ENCODE results near the gene NPHP4. TPM values are rescaled to one million over a fixed set of nuclear protein-coding genes. Genes with fewer than 3 reads are reported as not detected.

Gene NPHP4
- total RNA-seq, 1 donor from 2014 or later, result 4.5 TPM

GRCh38 chr1:6005276-6005917 is 13.2 kb upstream of the NPHP4 start:
- ATAC-seq, result no peak
- DNase-seq (ENCODE audit: low spot score), result no peak

DNA sequence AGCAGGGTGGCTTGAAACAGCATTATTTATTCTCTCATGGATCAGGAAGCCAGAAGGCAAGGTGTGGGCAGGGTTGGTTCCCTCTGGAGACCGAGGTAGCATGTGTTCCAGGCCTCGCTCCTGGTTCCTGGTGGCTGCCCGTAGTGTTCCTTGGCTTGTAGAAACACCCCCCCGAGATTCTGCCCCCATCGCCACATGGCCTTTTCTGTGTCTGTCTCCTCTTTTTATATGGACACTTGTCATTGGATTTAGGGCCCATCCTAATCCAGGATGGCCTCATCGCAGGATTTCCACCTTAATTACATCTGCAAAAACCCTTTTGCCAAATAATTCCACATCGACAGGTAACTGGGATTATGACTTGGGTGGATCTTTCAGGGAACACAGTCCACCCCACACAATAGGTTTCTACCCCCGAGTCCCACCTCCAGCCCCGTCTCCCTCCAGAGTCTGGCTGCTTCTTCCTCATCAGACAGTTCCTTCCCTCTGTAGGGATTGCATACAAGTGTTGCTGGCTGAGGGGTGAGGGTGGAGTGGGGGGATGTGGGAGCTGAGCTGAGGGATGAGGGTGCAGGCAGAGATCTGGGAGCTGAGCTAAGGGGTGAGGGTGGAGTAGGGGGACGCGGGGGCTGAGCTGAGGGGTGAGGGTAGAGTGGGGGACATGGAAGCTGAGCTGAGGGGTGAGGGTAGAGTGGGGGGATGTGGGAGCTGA is 12.3 kb upstream of the NPHP4 start:
- no peak for DNase-seq (ENCODE audit: low spot score)
- ATAC-seq, result no peak

GRCh38 chr1:6003568-6004411 is 11.6 kb upstream of the NPHP4 start:
- no peak for DNase-seq (ENCODE audit: low spot score)
- no peak for ATAC-seq

DNA sequence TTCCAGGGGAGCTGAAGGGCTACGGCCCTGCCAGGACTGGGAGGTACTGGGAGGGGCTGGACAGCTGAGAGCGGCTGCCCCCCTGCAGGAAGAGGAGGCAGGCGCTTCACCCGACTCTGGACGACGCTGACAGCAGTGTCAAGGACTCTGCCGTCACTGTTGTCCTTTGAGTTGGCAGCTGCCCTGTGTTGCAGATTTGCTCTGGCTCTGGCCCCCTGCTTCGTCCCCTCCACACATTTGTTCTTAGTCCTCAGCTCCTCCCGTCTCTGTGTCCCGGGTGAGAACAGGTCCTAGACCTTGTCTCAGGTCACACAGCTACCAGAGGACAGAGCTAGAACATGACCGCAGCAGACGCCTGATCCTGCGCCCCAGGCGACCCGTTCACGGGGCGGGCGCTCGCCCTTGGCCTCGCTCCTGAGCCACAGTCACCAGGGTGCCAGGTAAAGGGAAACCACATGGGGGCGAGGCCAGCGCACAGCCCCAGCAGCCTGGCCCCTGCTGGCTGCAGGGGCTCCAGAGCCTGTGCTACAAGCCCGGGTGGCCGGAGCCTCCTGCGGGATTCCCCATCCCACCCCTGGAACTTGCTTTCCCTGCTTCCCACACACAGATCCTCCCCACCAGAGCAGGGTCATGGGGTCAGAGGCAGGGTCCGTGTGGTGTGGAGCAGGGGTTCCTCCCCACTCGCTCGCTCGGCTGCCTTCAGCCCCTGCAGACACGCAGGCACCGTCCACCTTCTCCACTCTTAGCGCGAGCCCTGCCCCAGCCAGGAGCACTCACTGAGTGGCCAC is 10.7 kb upstream of the NPHP4 start:
- ATAC-seq, result peak; percentile 67
- DNase-seq (ENCODE audit: low spot score), result no peak

GRCh38 chr1:6001992-6002576 is 9.9 kb upstream of the NPHP4 start:
- DNase-seq (ENCODE audit: low spot score), result no peak
- ATAC-seq, result peak; percentile 63

- no peak for DNase-seq (ENCODE audit: low spot score)
- ATAC-seq, result no peak
Measured at GRCh38 chr1:6000444-6001288, 8.4 kb upstream of the NPHP4 start.

GRCh38 chr1:5999711-6000443 is 7.7 kb upstream of the NPHP4 start:
- DNase-seq (ENCODE audit: low spot score) (no peak), ATAC-seq (no peak)

DNA sequence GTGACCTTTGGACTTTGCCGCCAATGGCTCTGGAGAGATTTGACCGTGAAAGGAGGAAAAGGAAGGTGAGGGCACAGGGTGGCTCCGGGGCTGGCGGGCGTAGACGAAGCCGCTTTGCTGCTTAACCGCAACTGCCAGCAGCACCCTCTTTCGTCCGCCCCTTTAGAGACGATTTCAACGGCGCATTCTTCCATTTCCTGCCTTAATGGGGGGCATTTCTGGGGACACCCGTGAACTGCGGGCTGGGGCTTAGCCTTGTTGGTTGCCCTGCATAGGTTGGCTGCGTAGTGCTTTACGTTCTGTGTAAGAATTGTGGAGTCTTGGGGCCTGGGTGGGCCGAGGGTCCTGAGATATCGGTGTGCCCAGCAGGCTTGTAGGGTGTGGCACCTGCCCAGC is 6.7 kb upstream of the NPHP4 start:
- ATAC-seq (no peak), DNase-seq (ENCODE audit: low spot score) (no peak)

DNA sequence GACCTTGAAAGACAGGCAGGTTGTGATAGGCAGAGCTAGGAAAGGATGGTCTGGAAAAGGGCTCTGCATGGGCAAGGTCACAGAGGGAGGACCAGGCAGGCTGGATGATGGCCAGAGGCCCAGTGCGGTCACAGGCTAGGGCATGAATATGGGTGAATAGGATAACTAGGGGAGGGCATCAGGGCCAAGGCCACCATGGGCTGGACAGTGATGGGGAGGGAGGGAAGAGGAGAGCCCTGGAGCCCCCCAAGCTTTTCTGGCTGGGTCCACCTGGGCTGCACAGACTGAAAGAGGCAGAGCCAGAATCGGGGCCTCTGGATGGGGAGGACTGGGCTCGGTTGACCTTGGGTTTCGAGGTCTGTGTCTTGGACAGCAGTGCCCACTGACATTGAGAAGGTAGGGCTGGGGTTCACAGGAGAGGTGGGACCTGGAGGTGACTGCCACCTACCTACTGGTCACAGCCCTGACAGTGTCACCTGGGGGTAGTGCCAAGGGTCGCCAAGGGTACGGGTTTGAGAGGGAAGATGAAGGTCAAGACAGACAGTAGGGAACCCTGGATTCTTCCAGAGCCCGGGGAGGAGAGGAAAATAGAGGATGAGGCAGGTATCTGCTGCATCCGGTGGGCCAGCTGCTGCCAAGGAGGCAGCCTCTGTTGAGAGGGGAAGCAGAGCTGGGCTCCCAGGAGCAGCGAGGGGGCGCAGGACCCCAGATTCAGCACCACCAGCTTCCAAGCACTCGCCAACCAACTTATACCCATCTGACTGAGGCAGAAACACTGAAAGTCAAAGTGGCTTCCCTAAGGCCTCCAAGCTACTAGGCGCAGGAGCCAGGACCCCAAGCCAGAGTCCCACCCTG is 6.1 kb upstream of the NPHP4 start:
- no peak for ATAC-seq
- DNase-seq (ENCODE audit: low spot score), result no peak

DNA sequence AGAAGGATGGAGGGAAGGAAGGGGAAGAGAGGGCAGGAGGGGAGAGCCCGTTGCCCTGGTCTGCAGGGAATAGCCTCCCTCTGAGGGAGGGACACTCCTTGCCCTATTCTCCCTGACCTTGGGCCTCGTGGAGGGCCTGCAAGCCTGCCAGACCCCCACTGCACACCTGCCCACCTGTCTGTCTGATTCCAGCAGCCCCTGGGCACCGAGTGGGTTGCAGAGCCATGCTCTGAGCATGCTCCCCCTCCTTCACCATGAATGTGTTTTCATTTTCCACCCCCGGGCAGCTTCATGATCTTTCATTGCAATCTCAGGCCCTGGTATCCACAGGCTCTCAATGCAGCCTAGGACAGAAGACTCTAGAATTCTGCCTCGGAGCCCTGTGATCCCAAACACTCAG is 5.1 kb upstream of the NPHP4 start:
- no peak for DNase-seq (ENCODE audit: low spot score)
- no peak for ATAC-seq

- ATAC-seq (no peak), DNase-seq (ENCODE audit: low spot score) (no peak)
Measured at GRCh38 chr1:5996641-5997270, 4.5 kb upstream of the NPHP4 start.

- ATAC-seq (no peak), DNase-seq (ENCODE audit: low spot score) (no peak)
Measured at GRCh38 chr1:5995871-5996630, 3.8 kb upstream of the NPHP4 start.

GRCh38 chr1:5994713-5995621 is 2.7 kb upstream of the NPHP4 start:
- no peak for ATAC-seq
- no peak for DNase-seq (ENCODE audit: low spot score)

DNA sequence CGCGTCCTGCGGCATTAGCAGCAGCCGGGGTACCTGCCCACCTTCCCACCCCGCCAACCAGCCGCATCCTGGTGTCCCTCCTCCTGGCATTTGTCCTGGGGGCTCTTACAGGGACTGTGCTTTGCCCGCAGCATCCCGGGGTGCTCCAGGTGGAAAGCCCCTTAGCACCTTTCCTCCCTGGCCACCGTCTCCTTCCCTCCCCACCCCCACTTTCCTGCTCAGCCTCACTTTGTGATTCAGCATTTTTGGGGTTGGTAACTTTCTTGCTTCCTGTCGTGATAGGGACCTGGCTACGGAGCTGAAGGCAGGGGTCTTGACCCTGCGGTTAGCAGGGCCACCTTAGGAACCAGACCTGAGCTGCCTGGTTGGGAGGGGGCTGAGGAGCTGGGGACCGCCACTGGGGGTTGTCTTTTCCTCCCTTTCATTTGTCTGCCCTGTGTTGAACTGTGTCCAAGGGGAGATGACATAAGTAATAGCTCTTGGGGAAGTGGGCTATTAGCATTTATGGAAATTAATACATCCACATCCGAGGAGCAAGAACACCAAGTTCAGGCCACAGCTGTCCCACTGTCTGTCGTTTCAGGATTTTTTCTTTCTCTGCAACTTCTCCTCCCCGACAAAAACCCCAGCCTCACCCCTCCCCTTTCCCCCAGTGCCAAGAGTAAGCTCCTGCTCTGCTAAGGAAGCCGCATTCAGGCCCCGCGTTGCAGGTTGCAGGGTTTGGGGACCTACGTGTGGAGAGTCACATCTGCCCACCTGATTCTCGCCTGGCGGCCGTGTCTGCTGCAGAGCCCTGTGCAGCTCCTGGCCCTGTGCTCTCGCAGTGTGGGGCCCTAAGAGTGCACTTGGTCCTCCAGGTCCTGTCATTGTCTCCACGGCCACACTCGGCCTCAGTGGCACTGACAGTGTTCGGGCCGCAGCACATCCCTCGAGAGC is 1.6 kb upstream of the NPHP4 start:
- ATAC-seq, result no peak
- DNase-seq (ENCODE audit: low spot score), result no peak
